HCT116 (cell line): ENCODE results near the gene ADGRB2. TPM values are rescaled to one million over a fixed set of nuclear protein-coding genes. Genes with fewer than 3 reads are reported as not detected.

Experiments
- ATAC-seq: fragments of 200-7000 bp; cut with Tn5 transposase; 2 replicates; pipeline ENCODE4 v1.9.1; 2020; ENCODE audit warnings: mild to moderate bottlenecking, moderate library complexity
- BruUV-seq: library from RNA; stranded (reverse); fragments of 400-500 nt; replicated peaks from 2 replicates; lab custom pipeline; 2021; lab: Mats Ljungman, UMichigan
- CTCF ChIA-PET: fragments of 300-600 bp; sonication (Branson Sonifier 250); formaldehyde crosslinking; loops from one replicate; lab custom pipeline; 2021; ENCODE audit warnings: antibody characterized with exemption; lab: Charles Lee
- POLR2A ChIA-PET: fragments of 300-600, 350-600 bp; sonication (Branson Sonifier 250); formaldehyde crosslinking; loops from one replicate; lab custom pipeline; 2021; ENCODE audit warnings: antibody characterized with exemption; lab: Charles Lee
- RAD21 ChIA-PET, 2 experiments: fragments of 300-600 bp; sonication (Branson Sonifier 250); formaldehyde crosslinking; loops; one replicate each; lab custom pipeline; 2023; ENCODE audit warnings: low total read pairs in 2 of 2; ENCODE audit not compliant: uncharacterized antibody in 2 of 2, unreplicated experiment in 2 of 2, low non-redundant PET in 1 of 2; lab: Charles Lee
- DNase-seq: peaks from one replicate; pipeline ENCODE4 v3.0.0-alpha.2; 2010; ENCODE audit warnings: low read depth, low spot score
- H2AFZ ChIP-seq: fragments of 200-600 bp; shearing (Covaris generic), sonication (generic); 2 replicates; pipeline ENCODE4 v1.6.1; 2017; ENCODE audit warnings: low read depth, mixed run types, mixed read lengths, antibody characterized with exemption, low read length; ENCODE audit not compliant: poor library complexity, severe bottlenecking
- H3K27ac ChIP-seq: 2 replicates; pipeline ENCODE4 v1.5.1; 2012; ENCODE audit warnings: low read depth, low read length
- H3K27me3 ChIP-seq: fragments of 200-600 bp; sonication (generic); 2 replicates; pipeline ENCODE4 v1.6.1; 2016; ENCODE audit warnings: mixed run types, low read length, mixed read lengths; ENCODE audit not compliant: insufficient read depth
- H3K36me3 ChIP-seq, 2 experiments: fragments of 200-500 bp in 1 of 2; fragments of 200-600 bp in 1 of 2; sonication (Bioruptor generic) in 1 of 2; sonication (generic) in 1 of 2; 2 replicates each; pipeline versions ENCODE4 v1.5.1 to v1.6.1; 2014 to 2016; ENCODE audit warnings: low read length in 2 of 2, inconsistent platforms in 1 of 2, mixed read lengths in 1 of 2, mixed run types in 1 of 2; ENCODE audit not compliant: insufficient read depth in 2 of 2, control insufficient read depth in 1 of 2
- H3K4me1 ChIP-seq, 2 experiments: fragments of 200-600 bp in 1 of 2; sonication (generic) in 1 of 2; 2 replicates each; pipeline versions ENCODE4 v1.5.1 to v1.6.1; 2012 to 2017; ENCODE audit warnings: low read length in 2 of 2, inconsistent platforms in 1 of 2, mild to moderate bottlenecking in 1 of 2, mixed read lengths in 1 of 2, mixed run types in 1 of 2, moderate library complexity in 1 of 2; ENCODE audit not compliant: insufficient read depth in 2 of 2, control insufficient read depth in 1 of 2
- H3K4me2 ChIP-seq: fragments of 200-600 bp; sonication (generic); 2 replicates; pipeline ENCODE4 v1.6.1; 2017; ENCODE audit warnings: mixed run types, low read length, mixed read lengths
- H3K4me3 ChIP-seq, 2 experiments: fragments of 200-600 bp in 1 of 2; sonication (generic) in 1 of 2; replicated peaks in 1 of 2; 2 replicates each; pipeline ENCODE4 v1.5.1; 2011 to 2016; ENCODE audit warnings: low read length in 2 of 2, control low read depth in 1 of 2, low read depth in 1 of 2, mild to moderate bottlenecking in 1 of 2, mixed read lengths in 1 of 2, mixed run types in 1 of 2
- H3K79me2 ChIP-seq: fragments of 200-600 bp; sonication (generic); 2 replicates; pipeline ENCODE4 v1.6.1; 2017; ENCODE audit warnings: mild to moderate bottlenecking, mixed run types, low read length, moderate library complexity, mixed read lengths; ENCODE audit not compliant: insufficient read depth
- H3K9ac ChIP-seq: fragments of 200-600 bp; sonication (generic); 2 replicates; pipeline ENCODE4 v1.6.1; 2016; ENCODE audit warnings: low read length, mixed read lengths
- H3K9me2 ChIP-seq: fragments of 200-600 bp; sonication (generic), shearing (Covaris generic); 2 replicates; pipeline ENCODE4 v1.6.1; 2017; ENCODE audit warnings: mixed run types, mild to moderate bottlenecking, moderate library complexity; ENCODE audit not compliant: insufficient read depth
- H3K9me3 ChIP-seq, 2 experiments: fragments of 200-500 bp in 1 of 2; fragments of 200-600 bp in 1 of 2; sonication (Bioruptor generic) in 1 of 2; sonication (generic) in 1 of 2; 2 replicates each; pipeline ENCODE4 v1.6.1; 2014 to 2017; ENCODE audit warnings: low read length in 2 of 2, mixed read lengths in 2 of 2, inconsistent platforms in 1 of 2, low read depth in 1 of 2, mild to moderate bottlenecking in 1 of 2, mixed run types in 1 of 2, moderate library complexity in 1 of 2; ENCODE audit not compliant: control insufficient read depth in 1 of 2, insufficient read depth in 1 of 2
- H4K20me1 ChIP-seq: fragments of 200-600 bp; sonication (generic), shearing (Covaris generic); 2 replicates; pipeline ENCODE4 v1.6.1; 2017; ENCODE audit warnings: mixed run types, mild to moderate bottlenecking, moderate library complexity; ENCODE audit not compliant: insufficient read depth
- CTCF ChIP-seq, 3 experiments: fragments of 200-600 bp in 1 of 3; sonication (generic) in 1 of 3; IDR thresholded peaks in 2 of 3; conservative IDR thresholded peaks in 1 of 3; 2 replicates each; pipeline ENCODE4 v1.5.1; 2012 to 2017; ENCODE audit warnings: low read depth in 2 of 3, low read length in 2 of 3, antibody characterized with exemption in 1 of 3, borderline replicate concordance in 1 of 3, control low read depth in 1 of 3, mild to moderate bottlenecking in 1 of 3, mixed read lengths in 1 of 3, mixed run types in 1 of 3, moderate library complexity in 1 of 3; ENCODE audit not compliant: insufficient read depth in 1 of 3
- ELF1 ChIP-seq: IDR thresholded peaks from 2 replicates; pipeline ENCODE4 v1.6.1; 2012; ENCODE audit warnings: low read depth, borderline replicate concordance
- EZH2phosphoT487 ChIP-seq: fragments of 200-600 bp; IDR thresholded peaks from 2 replicates; pipeline ENCODE4 v1.6.1; 2018; ENCODE audit warnings: antibody characterized with exemption, borderline replicate concordance
- POLR2A ChIP-seq: IDR thresholded peaks from 2 replicates; pipeline ENCODE4 v1.7.0; 2011; ENCODE audit warnings: borderline replicate concordance; ENCODE audit not compliant: insufficient read depth, insufficient read length; ENCODE audit errors: extremely low read depth
- SRF ChIP-seq: IDR thresholded peaks from 2 replicates; pipeline ENCODE4 v1.6.1; 2012; ENCODE audit warnings: low read depth
- YY1 ChIP-seq: IDR thresholded peaks from 2 replicates; pipeline ENCODE4 v1.6.1; 2011; ENCODE audit warnings: low read length, low read depth, moderate library complexity, mild to moderate bottlenecking; ENCODE audit not compliant: insufficient replicate concordance; ENCODE audit errors: extremely low read depth
- ZFX ChIP-seq: fragments of 450-650 bp; IDR thresholded peaks from 2 replicates; pipeline ENCODE4 v1.6.1; 2017
- ZNF274 ChIP-seq: fragments of 200-500 bp; sonication (Bioruptor generic); IDR thresholded peaks from 2 replicates; pipeline ENCODE4 v1.6.1; 2014; ENCODE audit warnings: mild to moderate bottlenecking, low read depth, low read length, inconsistent platforms
- intact Hi-C: fragments of 100-400 bp; cut with micrococcal nuclease; formaldehyde crosslinking; loops from 2 replicates; pipeline ENCODE4 v1.10.0; 2022
- total RNA-seq: library from RNA; stranded (reverse); gene quantifications from one replicate; pipeline ENCODE4 v1.2.1, GENCODE V29; 2021; ENCODE audit not compliant: unreplicated experiment
- TF ChIP-seq, protein P1 (sequence below): IDR thresholded peaks from 2 replicates; pipeline ENCODE4 v1.6.1; 2012; ENCODE audit warnings: low read depth
- TF ChIP-seq, protein P2 (sequence below): IDR thresholded peaks from 2 replicates; pipeline ENCODE4 v1.6.1; 2012
- TF ChIP-seq, protein P3 (sequence below): IDR thresholded peaks from 2 replicates; pipeline ENCODE4 v1.6.1; 2011; ENCODE audit warnings: mild to moderate bottlenecking, low read length, moderate library complexity; ENCODE audit not compliant: insufficient replicate concordance; ENCODE audit errors: extremely low read depth
- TF ChIP-seq, protein P4 (sequence below): IDR thresholded peaks from 2 replicates; pipeline ENCODE4 v1.6.1; 2012

ADGRB2 gene
- total RNA-seq, 1 experiment from 2014 or later: 10.1 TPM

- RAD21 ChIA-PET: no interaction called here
- Histone ChIP-seq H3K9ac (no peak overlapping the region), H3K27ac (no peak overlapping the region), H3K4me1 (peaks cover 2 to 34% of the 10 kb centered on the region in 2 experiments; a peak in 3 of 4 replicates), H3K27me3 (no peaks in the 10 kb centered on the region), H3K4me2 (no peak overlapping the region), H3K9me3 (no peaks in the 10 kb centered on the region), H3K9me2 (no peaks in the 10 kb centered on the region), H3K4me3 (no peak overlapping the region), H4K20me1 (no peaks in the 10 kb centered on the region), H2AFZ (no peak overlapping the region), H3K36me3 (no peaks in the 10 kb centered on the region), H3K79me2 (no peaks in the 10 kb centered on the region)
- intact Hi-C loops: loop anchor here (10.0 kb wide), 1 partner anchor 600 kb away; no protein-coding TSS in a partner anchor
- DNase-seq: no peak
- POLR2A ChIA-PET: no interaction called here
- no peak for ATAC-seq
- TF ChIP-seq ZNF274: no peak
- no peak for TF ChIP-seq EZH2phosphoT487
- TF ChIP-seq, protein P1, sequence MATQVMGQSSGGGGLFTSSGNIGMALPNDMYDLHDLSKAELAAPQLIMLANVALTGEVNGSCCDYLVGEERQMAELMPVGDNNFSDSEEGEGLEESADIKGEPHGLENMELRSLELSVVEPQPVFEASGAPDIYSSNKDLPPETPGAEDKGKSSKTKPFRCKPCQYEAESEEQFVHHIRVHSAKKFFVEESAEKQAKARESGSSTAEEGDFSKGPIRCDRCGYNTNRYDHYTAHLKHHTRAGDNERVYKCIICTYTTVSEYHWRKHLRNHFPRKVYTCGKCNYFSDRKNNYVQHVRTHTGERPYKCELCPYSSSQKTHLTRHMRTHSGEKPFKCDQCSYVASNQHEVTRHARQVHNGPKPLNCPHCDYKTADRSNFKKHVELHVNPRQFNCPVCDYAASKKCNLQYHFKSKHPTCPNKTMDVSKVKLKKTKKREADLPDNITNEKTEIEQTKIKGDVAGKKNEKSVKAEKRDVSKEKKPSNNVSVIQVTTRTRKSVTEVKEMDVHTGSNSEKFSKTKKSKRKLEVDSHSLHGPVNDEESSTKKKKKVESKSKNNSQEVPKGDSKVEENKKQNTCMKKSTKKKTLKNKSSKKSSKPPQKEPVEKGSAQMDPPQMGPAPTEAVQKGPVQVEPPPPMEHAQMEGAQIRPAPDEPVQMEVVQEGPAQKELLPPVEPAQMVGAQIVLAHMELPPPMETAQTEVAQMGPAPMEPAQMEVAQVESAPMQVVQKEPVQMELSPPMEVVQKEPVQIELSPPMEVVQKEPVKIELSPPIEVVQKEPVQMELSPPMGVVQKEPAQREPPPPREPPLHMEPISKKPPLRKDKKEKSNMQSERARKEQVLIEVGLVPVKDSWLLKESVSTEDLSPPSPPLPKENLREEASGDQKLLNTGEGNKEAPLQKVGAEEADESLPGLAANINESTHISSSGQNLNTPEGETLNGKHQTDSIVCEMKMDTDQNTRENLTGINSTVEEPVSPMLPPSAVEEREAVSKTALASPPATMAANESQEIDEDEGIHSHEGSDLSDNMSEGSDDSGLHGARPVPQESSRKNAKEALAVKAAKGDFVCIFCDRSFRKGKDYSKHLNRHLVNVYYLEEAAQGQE: no peak
- TF ChIP-seq, protein P2, sequence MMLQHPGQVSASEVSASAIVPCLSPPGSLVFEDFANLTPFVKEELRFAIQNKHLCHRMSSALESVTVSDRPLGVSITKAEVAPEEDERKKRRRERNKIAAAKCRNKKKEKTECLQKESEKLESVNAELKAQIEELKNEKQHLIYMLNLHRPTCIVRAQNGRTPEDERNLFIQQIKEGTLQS: no peak
- no peak for TF ChIP-seq POLR2A
- no peak for TF ChIP-seq ZFX
- TF ChIP-seq, protein P3, sequence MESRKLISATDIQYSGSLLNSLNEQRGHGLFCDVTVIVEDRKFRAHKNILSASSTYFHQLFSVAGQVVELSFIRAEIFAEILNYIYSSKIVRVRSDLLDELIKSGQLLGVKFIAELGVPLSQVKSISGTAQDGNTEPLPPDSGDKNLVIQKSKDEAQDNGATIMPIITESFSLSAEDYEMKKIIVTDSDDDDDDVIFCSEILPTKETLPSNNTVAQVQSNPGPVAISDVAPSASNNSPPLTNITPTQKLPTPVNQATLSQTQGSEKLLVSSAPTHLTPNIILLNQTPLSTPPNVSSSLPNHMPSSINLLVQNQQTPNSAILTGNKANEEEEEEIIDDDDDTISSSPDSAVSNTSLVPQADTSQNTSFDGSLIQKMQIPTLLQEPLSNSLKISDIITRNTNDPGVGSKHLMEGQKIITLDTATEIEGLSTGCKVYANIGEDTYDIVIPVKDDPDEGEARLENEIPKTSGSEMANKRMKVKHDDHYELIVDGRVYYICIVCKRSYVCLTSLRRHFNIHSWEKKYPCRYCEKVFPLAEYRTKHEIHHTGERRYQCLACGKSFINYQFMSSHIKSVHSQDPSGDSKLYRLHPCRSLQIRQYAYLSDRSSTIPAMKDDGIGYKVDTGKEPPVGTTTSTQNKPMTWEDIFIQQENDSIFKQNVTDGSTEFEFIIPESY: no peak
- no peak for TF ChIP-seq SRF
- no peak for TF ChIP-seq YY1
- TF ChIP-seq, protein P4, sequence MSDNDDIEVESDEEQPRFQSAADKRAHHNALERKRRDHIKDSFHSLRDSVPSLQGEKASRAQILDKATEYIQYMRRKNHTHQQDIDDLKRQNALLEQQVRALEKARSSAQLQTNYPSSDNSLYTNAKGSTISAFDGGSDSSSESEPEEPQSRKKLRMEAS: no peak
- no peak for TF ChIP-seq CTCF (IDR thresholded peaks at IDR 0.05 in 2 of 3, conservative IDR thresholded peaks at IDR 0.05 in 1 of 3; ENCODE audit: borderline replicate concordance in 1 of 3, insufficient read depth in 1 of 3, low read depth in 2 of 3, low read length in 2 of 3)
- no peak for TF ChIP-seq ELF1
- CTCF ChIA-PET: no interaction called here
- BruUV-seq: no TSS peak
Observed at GRCh38 chr1:31784356-31785019, 20.3 kb upstream of the ADGRB2 start.
